Motor neuron (in vitro differentiated cells): ENCODE measurements around the gene CXCL8. TPM values are rescaled to one million over a fixed set of nuclear protein-coding genes. Genes with fewer than 3 reads are reported as not detected.

Source experiments
- ATAC-seq, 8 experiments: fragments of 200-7000 bp; cut with Tn5 transposase; replicated peaks in 6 of 8; 2 replicates each; pipeline ENCODE4 v1.8.0; 2021; ENCODE audit warnings: mild to moderate bottlenecking in 8 of 8, moderate library complexity in 8 of 8
- H3K27ac ChIP-seq, 2 donors: fragments of 250-450 bp; sonication (Bioruptor Pico); 2 replicates each; pipeline ENCODE4 v1.9.0; 2021; ENCODE audit warnings: antibody characterized with exemption in 2 of 2, mild to moderate bottlenecking in 2 of 2, moderate library complexity in 1 of 2
- H3K4me1 ChIP-seq, 2 donors: fragments of 250-450 bp; sonication (Bioruptor Pico); replicated peaks in 1 of 2; 2 replicates each; pipeline ENCODE4 v1.6.1; 2021; ENCODE audit warnings: antibody characterized with exemption in 2 of 2, mild to moderate bottlenecking in 2 of 2, moderate library complexity in 1 of 2
- H3K4me3 ChIP-seq, 5 donors: fragments of 250-450 bp; sonication (Bioruptor Pico); 2 replicates each; pipeline ENCODE4 v1.9.0; 2021; ENCODE audit warnings: antibody characterized with exemption in 5 of 5, mild to moderate bottlenecking in 5 of 5, moderate library complexity in 4 of 5
- WGBS, 10 experiments: fragments of 450-650 bp; shearing (Covaris generic); methylation state at CpG; one replicate each; pipeline ENCODE4 v1.0.0; 2022; 5-methylcytosine and 5-hydroxymethylcytosine counted together
- in situ Hi-C, 9 experiments: fragments of 400-800 bp; cut with MboI; loops; one replicate each; pipeline ENCODE4 v1.15.0; 2021; ENCODE audit warnings: low sequenced_read_pairs in 9 of 9, low pct_unique_long_range_greater_than_20kb in 2 of 9; ENCODE audit not compliant: unreplicated experiment in 9 of 9
- total RNA-seq, 8 experiments: library from RNA; unstranded; fragments of 300-600 nt; gene quantifications; 2 replicates each; pipeline versions ENCODE4 v1.2.3 to v1.2.4, GENCODE V29; 2022

Gene CXCL8
- total RNA-seq, 8 experiments from 2014 or later: 0.25 to 115 (median 3.6) TPM; not detected in 2

DNA sequence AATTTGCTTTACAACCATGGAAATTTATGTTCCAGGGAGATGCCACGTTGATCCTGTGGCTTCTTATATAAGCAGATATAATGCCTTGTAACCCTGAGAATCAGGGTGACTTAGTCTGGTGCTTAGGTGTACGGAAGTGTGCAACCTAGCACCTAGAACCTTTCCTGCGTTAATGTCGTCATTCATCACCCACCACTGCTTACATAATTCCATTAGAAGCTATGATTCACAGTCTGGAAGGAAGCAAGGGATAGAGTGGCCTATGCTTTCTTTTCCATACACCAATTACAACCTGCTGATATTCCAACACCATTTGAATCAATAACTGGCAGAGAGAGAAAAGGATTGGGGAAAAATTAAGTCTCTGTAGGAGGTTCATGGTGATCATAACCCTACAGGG, 17.3 kb upstream of the CXCL8 start:
- 40 to 100% (median 71%) methylated on average over 1 to 4 of the region's 4 CpGs for WGBS, 10 experiments

DNA sequence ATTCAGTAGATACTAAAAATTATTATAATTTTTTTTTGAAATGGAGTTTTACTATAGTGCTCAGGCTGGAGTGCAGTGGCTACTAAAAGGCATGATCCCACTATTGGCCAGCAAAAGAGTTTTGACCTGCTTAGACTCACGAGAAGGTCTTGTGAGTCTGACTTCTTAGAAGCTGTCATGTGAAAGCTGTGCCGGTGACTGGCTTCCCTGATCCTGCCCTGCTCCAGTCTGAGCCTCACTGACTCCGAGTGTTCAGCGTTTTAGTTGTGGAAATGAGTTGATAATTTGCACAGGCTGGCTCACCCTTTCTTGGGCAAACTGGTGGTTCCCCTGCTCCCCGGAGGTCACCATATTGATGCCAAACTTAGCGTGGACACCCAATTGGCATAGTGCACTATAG, 16.4 kb upstream of the CXCL8 start:
- 20 to 100% (median 90%) methylated on average over 1 to 6 of the region's 6 CpGs; no CpG with 5 or more reads in 2 of the 10 experiments for WGBS, 10 experiments
- H3K4me1 ChIP-seq: no peaks in the 10 kb centered on the region
- H3K27ac ChIP-seq: no peak overlapping the region
- in situ Hi-C loops: no loop called here
- no peak overlapping the region for H3K4me3 ChIP-seq
- no peak for ATAC-seq

More for the DNA sequence above, 17.3 kb upstream of the CXCL8 start:
- peak in 3 of 8 experiments; percentile 32 to 79 (median 44) for ATAC-seq
- H3K4me3 ChIP-seq: no peak overlapping the region
- in situ Hi-C loops: no loop called here
- H3K27ac ChIP-seq: no peak overlapping the region
- H3K4me1 ChIP-seq: no peaks in the 10 kb centered on the region

- 20 to 100% (median 96%) methylated on average over 1 to 4 of the region's 4 CpGs; no CpG with 5 or more reads in 1 of the 10 experiments for WGBS, 10 experiments
- Histone ChIP-seq H3K4me1 (no peaks in the 10 kb centered on the region), H3K4me3 (no peak overlapping the region), H3K27ac (no peak overlapping the region)
- in situ Hi-C loops: loop anchor here in 1 of 9 experiments (25.0 kb wide), 1 partner anchor 137 kb away; the partner anchor contains the start of genes CXCL1 and PF4V1
- ATAC-seq: no peak
Measured at GRCh38 chr4:73725510-73725909, 14.9 kb upstream of the CXCL8 start.

GRCh38 chr4:73725985-73726384, 14.4 kb upstream of the CXCL8 start:
- 0 to 100% (median 17%) methylated on average over 1 of the region's 1 CpG; no CpG with 5 or more reads in 7 of the 10 experiments for WGBS, 10 experiments
- ATAC-seq: peak in 5 of 8 experiments; percentile 24 to 58 (median 32)

GRCh38 chr4:73727685-73728084, 12.7 kb upstream of the CXCL8 start:
- in situ Hi-C loops: loop anchor here in 1 of 9 experiments (25.0 kb wide), 1 partner anchor 135 kb away; the partner anchor contains the start of genes CXCL1 and PF4V1
- no peaks in the 10 kb centered on the region for H3K4me1 ChIP-seq
- WGBS, 10 experiments: 80 to 94% (median 83%) methylated on average over 1 to 8 of the region's 8 CpGs; no CpG with 5 or more reads in 3 of the 10 experiments
- H3K4me3 ChIP-seq: no peak overlapping the region
- no peak overlapping the region for H3K27ac ChIP-seq
- ATAC-seq: no peak

More at GRCh38 chr4:73725985-73726384, 14.4 kb upstream of the CXCL8 start:
- no peak overlapping the region for H3K27ac ChIP-seq
- H3K4me3 ChIP-seq: no peak overlapping the region
- in situ Hi-C loops: loop anchor here in 1 of 9 experiments (25.0 kb wide), 1 partner anchor 136 kb away; the partner anchor contains the start of genes CXCL1 and PF4V1
- H3K4me1 ChIP-seq: no peaks in the 10 kb centered on the region

GRCh38 chr4:73728091-73728741, 12.2 kb upstream of the CXCL8 start:
- Histone ChIP-seq H3K4me1 (no peaks in the 10 kb centered on the region), H3K27ac (no peak overlapping the region), H3K4me3 (no peak overlapping the region)
- in situ Hi-C loops: loop anchor here in 1 of 9 experiments (25.0 kb wide), 1 partner anchor 134 kb away; the partner anchor contains the start of genes CXCL1 and PF4V1
- ATAC-seq: no peak
- 65 to 100% (median 93%) methylated on average over 2 to 6 of the region's 6 CpGs; no CpG with 5 or more reads in 1 of the 10 experiments for WGBS, 10 experiments

GRCh38 chr4:73729534-73730165, 10.7 kb upstream of the CXCL8 start:
- peak; percentile 60 to 89 (median 78) for ATAC-seq
- H3K4me1 ChIP-seq: no peaks in the 10 kb centered on the region
- in situ Hi-C loops: loop anchor here in 1 of 9 experiments (25.0 kb wide), 1 partner anchor 133 kb away; the partner anchor contains the start of genes CXCL1 and PF4V1

GRCh38 chr4:73730292-73730691, 10.1 kb upstream of the CXCL8 start:
- Histone ChIP-seq H3K4me1 (no peaks in the 10 kb centered on the region), H3K4me3 (no peak overlapping the region), H3K27ac (no peak overlapping the region)
- in situ Hi-C loops: loop anchor here in 1 of 9 experiments (25.0 kb wide), 1 partner anchor 132 kb away; the partner anchor contains the start of genes CXCL1 and PF4V1
- 0 to 67% (median 0%) methylated on average over 1 to 2 of the region's 2 CpGs; no CpG with 5 or more reads in 3 of the 10 experiments for WGBS, 10 experiments
- peak in 4 of 8 experiments; percentile 49 to 78 (median 66) for ATAC-seq

More at GRCh38 chr4:73729534-73730165, 10.7 kb upstream of the CXCL8 start:
- Histone ChIP-seq H3K27ac (no peak overlapping the region), H3K4me3 (no peak overlapping the region)
- WGBS, 10 experiments: 18 to 100% (median 48%) methylated on average over 1 to 3 of the region's 3 CpGs; no CpG with 5 or more reads in 2 of the 10 experiments

DNA sequence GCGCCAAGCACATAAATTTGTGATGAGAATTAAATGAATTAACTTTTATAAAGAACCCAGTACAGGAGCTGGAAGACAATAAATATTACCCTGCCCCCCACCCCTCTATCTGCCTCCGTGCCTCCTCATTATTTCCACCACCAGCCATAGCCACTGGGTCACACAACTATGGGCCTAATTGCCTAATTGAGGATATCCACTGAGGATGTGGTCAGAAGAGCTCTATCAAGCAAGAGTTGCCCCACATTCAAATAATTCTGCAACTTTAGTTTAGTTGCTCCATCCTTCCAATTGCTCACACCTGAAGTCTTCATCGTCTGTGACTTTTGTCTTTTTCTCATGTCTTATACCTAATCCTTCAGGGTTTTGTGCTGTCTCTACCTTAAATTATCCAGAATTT, 9.5 kb upstream of the CXCL8 start:
- no peak for ATAC-seq
- no peak overlapping the region for H3K4me3 ChIP-seq
- H3K27ac ChIP-seq: no peak overlapping the region
- in situ Hi-C loops: loop anchor here in 1 of 9 experiments (25.0 kb wide), 1 partner anchor 131 kb away; the partner anchor contains the start of genes CXCL1 and PF4V1
- WGBS, 10 experiments: 60 to 100% (median 90%) methylated on average over 1 to 2 of the region's 3 CpGs; no CpG with 5 or more reads in 4 of the 10 experiments
- H3K4me1 ChIP-seq: no peaks in the 10 kb centered on the region

- Histone ChIP-seq H3K4me3 (no peak overlapping the region), H3K4me1 (no peaks in the 10 kb centered on the region), H3K27ac (no peak overlapping the region)
- 61 to 100% (median 89%) methylated on average over 2 to 8 of the region's 8 CpGs; no CpG with 5 or more reads in 1 of the 10 experiments for WGBS, 10 experiments
- no peak for ATAC-seq
- in situ Hi-C loops: loop anchor here in 1 of 9 experiments (25.0 kb wide), 1 partner anchor 130 kb away; the partner anchor contains the start of genes CXCL1 and PF4V1
Measured at GRCh38 chr4:73731968-73732610, 8.3 kb upstream of the CXCL8 start.

- no peaks in the 10 kb centered on the region for H3K4me1 ChIP-seq
- ATAC-seq: no peak
- whole genome bisulfite sequencing, 10 experiments: 75 to 100% (median 80%) methylated on average over 1 of the region's 1 CpG; no CpG with 5 or more reads in 3 of the 10 experiments
- no peak overlapping the region for H3K4me3 ChIP-seq
- no peak overlapping the region for H3K27ac ChIP-seq
- in situ Hi-C loops: loop anchor here in 1 of 9 experiments (25.0 kb wide), 1 partner anchor 129 kb away; the partner anchor contains the start of genes CXCL1 and PF4V1
Measured at GRCh38 chr4:73732759-73733431, 7.5 kb upstream of the CXCL8 start.

DNA sequence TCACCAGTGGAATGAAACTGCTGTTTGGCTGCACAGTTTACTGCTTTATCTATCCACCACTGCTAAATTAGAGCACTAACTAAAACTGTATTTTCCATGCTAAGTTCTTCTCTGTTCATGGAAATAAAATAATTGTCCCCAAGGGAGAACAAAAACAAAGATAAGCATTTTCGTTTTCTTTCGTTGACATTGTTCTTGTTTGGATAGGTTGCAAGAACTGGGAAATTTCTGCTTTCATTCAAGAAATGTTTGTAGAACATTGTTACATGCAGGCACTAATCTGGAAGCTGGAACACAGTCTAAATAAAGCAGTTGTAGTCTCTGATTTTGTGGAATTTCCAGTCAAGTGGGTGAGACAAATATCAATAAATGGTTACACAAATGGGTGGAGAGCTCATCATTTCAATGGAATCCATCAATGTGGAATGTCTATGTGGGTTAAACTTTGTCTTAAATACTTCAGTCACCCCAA, 5.8 kb upstream of the CXCL8 start:
- H3K4me3 ChIP-seq: no peak overlapping the region
- no peaks in the 10 kb centered on the region for H3K4me1 ChIP-seq
- in situ Hi-C loops: loop anchor here in 1 of 9 experiments (25.0 kb wide), 1 partner anchor 128 kb away; the partner anchor contains the start of genes CXCL1 and PF4V1
- no peak overlapping the region for H3K27ac ChIP-seq
- 23 to 100% (median 39%) methylated on average over 2 of the region's 2 CpGs; no CpG with 5 or more reads in 3 of the 10 experiments for WGBS, 10 experiments
- ATAC-seq: peak in 2 of 8 experiments; percentile 14 to 63
